Jurkat, Clone E6-1 (cell line): ENCODE data around the gene NEK7.

ENCODE experiments used
- DNase-seq: peaks from one replicate; pipeline ENCODE4 v3.0.0-alpha.2; 2011; ENCODE audit warnings: low read depth, low spot score
- H3K4me3 ChIP-seq: 2 replicates; pipeline ENCODE4 v1.5.1; 2011; ENCODE audit warnings: mild to moderate bottlenecking, low read length, control low read depth, moderate library complexity

NEK7 gene

DNA sequence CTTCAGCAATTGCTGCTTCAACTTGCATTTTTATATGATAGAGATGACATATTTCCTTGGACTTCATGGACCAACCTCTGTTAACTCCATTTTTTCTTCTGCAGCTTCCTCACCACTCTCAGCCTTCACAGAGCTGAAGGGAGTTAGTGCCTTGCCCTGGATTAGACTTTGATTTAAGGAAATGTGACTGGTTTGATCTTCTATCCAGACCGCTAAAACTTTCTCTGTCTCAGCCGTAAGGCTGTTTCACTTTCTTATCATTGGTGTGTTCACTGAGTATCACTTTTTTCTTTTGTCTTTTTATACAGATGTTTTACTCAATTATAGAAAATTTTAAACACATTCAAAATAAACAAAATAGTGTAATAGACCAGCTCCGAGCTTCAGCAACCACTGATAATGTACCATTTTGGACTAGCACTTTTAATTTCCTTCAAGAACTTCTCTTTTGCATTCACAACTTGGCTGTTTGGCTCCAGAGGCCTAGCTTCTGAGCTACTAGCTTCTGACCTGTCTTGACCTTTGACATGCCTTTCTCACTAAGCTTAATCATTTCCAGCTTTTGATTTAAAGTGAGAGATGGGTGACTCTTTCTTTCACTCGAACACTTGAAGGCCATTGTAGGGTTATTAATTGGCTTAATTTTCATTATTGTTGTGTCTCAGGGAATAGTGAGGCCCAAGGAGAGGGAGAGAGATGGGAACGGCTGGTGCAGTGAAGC, 9.3 kb downstream of the NEK7 start:
- H3K4me3 ChIP-seq: peak overlapping the region; percentile 54
- no peak for DNase-seq

DNA sequence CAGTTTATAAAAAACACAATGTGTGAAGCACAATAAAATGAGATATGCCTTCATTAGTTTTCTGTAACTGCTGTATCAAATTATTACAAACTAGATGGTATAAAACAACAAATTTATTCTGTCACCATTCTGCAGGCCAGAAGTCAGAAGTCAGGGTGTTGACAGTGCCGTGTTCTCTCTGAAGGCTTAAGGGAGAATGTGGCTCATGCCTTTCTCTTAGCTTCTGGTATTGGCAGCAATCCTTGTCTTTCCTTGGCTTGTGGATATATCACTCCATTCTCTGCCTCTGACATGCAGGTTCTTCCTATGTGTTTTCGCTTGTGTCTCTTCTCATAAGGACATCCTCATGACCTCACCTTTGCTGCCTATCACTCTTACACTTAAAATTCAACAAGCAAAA, 10.1 kb downstream of the NEK7 start:
- peak overlapping the region; percentile 54 for H3K4me3 ChIP-seq

DNA sequence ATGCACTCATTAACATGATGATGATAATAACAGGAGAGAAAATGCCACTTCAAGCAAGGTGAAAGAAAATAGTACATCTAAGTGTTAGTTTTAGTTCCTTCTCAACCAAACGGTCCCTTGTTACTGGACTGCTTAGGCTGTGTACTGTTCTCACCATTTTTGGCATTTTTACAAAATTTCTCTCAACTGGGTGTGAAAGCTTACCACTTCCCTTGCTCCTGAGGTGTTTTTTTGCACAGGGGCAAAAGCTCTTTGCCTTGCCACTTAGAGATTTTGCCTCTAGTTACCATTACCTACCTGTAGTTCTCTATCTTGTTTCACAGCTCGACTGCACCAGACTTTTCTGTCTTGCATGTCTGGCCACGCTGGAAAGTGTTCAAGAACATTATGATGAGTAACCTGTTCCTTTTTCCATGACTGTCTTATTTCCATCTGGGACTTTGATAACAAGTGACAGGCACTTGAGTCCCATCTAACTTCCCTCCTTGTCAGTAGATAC, 10.7 kb downstream of the NEK7 start:
- DNase-seq: no peak
- peak overlapping the region; percentile 20 for H3K4me3 ChIP-seq

More for the DNA sequence above, 10.1 kb downstream of the NEK7 start:
- DNase-seq: no peak

GRCh38 chr1:198168227-198168626, 11.4 kb downstream of the NEK7 start:
- no peak for DNase-seq
- peak overlapping the region; percentile 30 for H3K4me3 ChIP-seq

GRCh38 chr1:198169672-198170071, 12.9 kb downstream of the NEK7 start:
- H3K4me3 ChIP-seq: no peak overlapping the region; the same call in 1 of the 2 replicates
- no peak for DNase-seq

DNA sequence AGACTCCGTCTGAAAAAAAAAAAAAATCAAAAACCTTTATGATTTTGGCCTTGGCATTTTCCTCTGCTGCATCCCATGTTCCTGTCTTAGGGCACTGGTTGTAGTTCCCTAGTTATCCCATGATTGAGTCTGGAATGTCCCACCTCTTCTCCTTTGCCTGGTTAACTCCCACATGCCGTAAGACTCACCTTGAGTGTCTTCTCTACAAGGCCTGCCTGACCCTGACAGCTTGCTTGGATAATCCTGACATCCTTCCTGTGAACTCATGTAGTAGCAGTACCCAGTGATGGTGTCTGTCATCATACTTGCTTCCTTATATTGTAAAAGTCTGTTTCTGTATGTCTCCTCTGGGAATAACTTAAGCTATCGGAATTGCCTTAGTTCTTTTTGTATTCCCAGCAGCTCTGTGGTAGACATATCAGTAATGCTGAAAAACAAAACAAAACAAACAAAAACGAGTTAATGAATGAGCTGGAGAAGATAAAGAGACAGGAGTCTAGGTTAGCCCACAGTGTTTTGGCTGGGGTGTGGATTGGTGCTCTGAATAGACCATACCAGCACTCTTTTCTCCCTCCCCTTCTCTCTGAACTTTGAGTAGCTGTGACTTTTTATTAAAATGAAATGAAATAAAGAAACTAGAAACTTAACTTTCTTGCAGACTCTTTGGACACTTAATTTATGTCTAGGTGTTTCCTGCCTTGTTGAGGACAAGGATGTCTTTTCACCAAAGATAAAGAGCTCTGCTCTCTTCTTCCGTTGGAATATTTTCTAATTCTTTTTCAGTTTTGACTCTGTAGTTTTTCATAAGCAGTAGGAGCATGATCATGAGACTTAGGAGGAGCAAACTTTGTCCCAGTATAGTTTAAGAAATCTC, 15.1 kb downstream of the NEK7 start:
- no peak overlapping the region; the same call in 1 of the 2 replicates for H3K4me3 ChIP-seq
- no peak for DNase-seq

DNA sequence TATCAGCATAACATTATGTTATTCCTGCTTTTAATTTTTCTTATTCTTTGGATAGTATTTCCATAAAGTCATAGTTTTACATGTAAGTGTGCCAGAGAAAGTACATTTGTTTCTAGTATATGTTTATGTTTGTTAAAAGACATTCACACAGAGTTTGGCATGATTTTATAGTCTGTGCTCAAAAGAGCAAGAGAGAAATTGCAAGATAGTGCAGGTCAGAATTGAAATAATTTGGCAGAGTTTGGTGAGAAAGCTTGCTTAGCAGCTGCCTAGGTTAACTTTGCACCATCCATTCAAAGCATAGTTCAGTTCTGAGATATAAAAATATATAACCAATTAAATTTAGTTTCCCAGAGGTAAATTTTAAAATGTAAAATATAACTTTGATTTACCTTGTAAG, 17.0 kb downstream of the NEK7 start:
- peak overlapping the region; percentile 28 for H3K4me3 ChIP-seq
- no peak for DNase-seq

- H3K4me3 ChIP-seq: peak overlapping the region; percentile 28
- DNase-seq: no peak
Observed at GRCh38 chr1:198174297-198174696, 17.5 kb downstream of the NEK7 start.

DNA sequence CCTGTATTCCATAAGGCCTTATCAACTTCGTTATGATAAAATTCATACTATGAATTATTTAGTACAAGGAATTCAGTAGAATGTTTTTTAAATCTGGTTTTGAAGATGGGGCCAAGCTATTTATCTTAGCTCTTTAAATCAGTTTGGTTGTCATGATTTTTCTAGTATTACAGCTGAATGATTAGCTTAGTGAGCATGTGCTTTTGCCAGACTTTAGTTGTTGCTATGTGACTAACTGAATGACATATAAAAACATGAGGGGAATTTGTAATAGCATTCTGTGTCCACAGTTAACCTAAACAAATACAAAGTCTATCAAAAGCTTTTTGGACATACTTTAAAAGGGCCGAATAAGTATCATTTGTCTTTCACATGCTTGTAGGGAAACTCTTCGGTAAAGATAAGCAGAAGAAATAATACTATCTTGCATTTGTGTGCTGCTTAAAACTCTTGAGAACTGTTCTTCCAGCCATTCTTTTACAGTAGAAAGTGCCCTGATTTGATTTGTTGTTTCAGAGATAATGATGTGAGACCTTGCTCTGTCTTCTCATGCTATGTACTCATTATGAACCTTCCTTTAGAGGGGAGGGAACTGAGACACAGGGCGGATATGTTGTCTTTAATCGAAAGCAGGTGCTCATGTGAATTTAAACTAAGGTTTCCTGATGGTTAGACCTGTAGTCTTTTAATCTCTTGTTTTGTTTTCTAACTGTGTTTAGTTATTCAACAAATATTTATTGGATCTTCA, 18.8 kb downstream of the NEK7 start:
- DNase-seq: peak; percentile 85
- H3K4me3 ChIP-seq: peak overlapping the region; percentile 18

DNA sequence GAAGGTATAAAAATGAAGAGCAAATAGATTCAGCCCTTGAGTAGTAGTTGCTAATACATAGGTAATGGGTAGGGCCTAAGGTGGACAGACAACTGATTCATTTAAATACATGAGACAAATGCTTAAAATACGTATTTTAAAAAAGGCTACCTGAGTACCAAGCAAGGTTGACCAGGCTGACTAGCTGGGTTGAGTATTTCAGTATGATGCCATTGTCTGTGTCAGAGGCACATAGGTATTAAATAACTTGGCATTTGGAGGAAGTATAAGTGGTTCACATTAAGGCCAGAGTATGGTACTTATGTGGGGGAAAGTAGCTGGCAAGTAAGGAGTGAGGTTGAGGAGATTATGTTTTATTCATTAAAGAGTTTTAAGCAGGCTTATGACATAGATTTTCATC, 19.4 kb downstream of the NEK7 start:
- DNase-seq: no peak
- H3K4me3 ChIP-seq: peak overlapping the region; percentile 18

DNA sequence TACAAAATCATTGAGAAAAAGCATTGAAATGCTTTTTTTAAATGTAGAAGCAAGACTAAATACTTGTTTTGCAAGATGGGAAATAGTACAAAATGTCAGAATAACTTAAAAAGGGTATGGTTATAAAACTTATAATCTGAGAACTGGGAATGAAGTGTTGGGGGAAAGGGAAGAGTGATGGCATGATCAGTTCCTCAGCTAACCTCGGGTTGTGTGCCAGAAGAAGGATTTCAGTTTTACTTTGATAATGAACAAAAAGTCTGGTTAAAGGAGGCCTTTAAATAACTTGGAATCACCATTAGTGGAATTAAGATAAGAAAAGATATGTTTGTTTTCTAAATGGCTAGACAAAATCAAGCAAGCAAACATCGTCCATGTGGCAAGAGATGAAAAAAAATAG, 20.7 kb downstream of the NEK7 start:
- peak overlapping the region; percentile 19 for H3K4me3 ChIP-seq
- DNase-seq: no peak

DNA sequence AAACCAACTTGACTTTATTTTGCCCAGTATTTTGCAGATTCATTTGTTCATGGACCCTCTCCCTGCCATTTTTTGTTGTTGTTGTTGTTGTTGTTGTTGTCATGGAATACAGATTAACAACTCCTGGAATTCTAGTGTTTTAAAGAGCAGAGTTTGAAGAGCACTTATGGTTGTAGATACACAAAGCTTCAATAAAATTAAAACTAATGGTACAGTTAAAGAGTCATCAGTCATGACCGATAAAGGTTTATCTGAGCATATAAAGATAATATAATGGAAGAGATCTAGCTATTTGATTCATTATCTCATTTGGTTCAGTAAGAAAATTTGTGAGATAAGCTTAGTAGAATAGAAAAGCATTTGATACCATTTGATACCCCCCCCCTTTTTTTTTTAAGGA, 21.8 kb downstream of the NEK7 start:
- H3K4me3 ChIP-seq: peak overlapping the region; percentile 11

GRCh38 chr1:198179556-198179981, 22.8 kb downstream of the NEK7 start:
- peak overlapping the region; percentile 20 for H3K4me3 ChIP-seq

More for the DNA sequence above, 21.8 kb downstream of the NEK7 start:
- DNase-seq: no peak

DNA sequence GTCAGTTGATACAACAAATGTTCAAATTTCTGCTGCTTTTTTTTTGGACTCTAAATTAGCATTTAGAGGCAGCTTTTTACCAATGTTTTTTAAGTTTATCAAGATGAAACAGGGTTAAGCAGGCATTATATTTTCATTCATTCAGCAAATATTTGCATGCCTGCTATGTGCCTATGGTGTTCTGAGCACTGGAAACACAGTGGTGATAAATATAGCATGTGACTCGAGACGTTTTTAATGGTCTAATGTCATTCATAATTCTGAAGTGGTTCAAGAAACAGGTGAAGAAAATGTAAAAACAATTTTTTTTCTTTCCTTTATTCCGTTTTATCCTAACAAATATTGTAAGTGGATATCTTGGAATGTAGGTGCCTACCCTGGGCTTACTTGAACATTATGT, 26.8 kb downstream of the NEK7 start:
- DNase-seq: no peak
- H3K4me3 ChIP-seq: no peak overlapping the region

More at GRCh38 chr1:198179556-198179981, 22.8 kb downstream of the NEK7 start:
- DNase-seq: peak; percentile 98

DNA sequence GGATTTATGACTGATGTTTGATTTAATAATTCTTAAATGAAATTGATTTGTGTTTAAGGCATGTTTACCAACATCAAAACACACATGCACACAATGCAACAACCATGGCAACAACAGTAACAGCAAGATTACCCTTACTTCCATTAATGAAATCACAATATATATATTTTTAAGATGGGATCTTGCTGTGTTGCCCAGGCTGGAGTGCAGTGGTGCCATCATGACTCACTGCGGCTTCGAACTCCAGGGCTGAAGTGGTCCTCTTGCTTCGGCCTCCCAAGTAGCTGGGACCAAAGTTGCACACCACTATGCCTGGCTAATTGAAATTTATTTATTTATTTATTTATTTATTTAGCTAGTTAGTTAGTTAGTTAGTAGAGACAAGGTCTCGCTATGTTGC, 27.7 kb downstream of the NEK7 start:
- H3K4me3 ChIP-seq: no peak overlapping the region
- no peak for DNase-seq

DNA sequence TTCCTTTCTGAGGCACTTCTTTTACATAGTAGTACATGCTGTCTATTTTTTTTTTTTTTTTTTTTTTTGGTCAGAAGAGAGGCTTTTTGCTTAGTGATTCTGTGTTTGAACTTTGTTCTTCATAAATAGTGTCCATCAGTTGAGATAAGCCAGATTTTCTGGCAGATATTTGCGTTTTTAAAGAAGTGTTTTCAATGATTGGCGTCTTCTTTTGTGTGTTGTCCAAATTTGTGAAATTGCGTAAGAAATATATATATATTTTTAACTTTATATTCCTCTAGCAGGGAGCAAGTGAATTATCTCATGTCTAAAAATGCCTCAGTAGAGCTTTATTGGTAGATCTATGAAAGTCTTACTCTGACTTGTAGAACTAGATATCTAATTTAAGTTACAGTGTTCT, 28.3 kb downstream of the NEK7 start:
- no peak for DNase-seq
- H3K4me3 ChIP-seq: no peak overlapping the region

GRCh38 chr1:198185759-198186158, 29.0 kb downstream of the NEK7 start:
- no peak for DNase-seq
- peak overlapping the region; percentile 29 for H3K4me3 ChIP-seq

DNA sequence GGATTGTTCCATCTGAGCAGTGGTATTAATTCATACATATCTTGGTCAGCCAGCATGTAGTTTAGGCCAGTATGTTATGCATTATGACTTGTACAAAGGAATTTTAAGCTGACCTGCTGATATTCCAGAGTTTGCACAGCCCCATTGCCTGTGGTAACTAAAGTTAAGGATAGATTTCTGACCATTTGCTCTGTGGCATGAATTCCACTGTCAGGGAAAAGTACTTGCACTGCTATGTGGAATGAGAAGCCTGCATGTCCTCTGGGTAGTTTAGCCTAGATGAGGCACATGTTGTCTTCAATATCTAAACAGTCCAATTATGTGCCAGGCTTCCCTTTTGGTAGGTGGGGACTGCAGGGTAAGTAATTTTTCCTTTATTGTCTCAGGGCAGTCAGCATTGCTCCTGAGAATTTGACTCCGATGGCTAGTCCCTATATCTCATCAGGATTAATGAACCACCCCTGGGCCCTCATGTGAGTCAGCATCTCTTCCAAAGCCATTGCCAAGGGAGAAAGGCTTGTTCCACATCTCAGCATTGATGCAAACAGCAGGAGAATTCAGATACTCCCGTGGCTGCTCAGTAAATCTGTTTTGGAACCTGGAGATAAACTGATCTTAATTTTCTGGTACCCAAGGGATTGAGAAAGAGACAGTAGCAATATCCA, 30.2 kb downstream of the NEK7 start:
- peak overlapping the region; percentile 33; the same call in 1 of the 2 replicates for H3K4me3 ChIP-seq

More for the DNA sequence above, 30.2 kb downstream of the NEK7 start:
- DNase-seq: no peak
